ENCODE data around the gene ODAD3. TPM values are rescaled to one million over a fixed set of nuclear protein-coding genes. Genes with fewer than 3 reads are reported as not detected.
A peak's percentile ranks its signal among the peaks of the same experiment; 100 is the strongest.

Gene ODAD3
- total and polyA plus RNA-seq, 10 of the 15 experiments (the other 5 are each of a cell fraction or from before 2014, with no cell fraction given), result 0.11 to 0.39 (median 0.28) TPM; not detected in 7

DNA sequence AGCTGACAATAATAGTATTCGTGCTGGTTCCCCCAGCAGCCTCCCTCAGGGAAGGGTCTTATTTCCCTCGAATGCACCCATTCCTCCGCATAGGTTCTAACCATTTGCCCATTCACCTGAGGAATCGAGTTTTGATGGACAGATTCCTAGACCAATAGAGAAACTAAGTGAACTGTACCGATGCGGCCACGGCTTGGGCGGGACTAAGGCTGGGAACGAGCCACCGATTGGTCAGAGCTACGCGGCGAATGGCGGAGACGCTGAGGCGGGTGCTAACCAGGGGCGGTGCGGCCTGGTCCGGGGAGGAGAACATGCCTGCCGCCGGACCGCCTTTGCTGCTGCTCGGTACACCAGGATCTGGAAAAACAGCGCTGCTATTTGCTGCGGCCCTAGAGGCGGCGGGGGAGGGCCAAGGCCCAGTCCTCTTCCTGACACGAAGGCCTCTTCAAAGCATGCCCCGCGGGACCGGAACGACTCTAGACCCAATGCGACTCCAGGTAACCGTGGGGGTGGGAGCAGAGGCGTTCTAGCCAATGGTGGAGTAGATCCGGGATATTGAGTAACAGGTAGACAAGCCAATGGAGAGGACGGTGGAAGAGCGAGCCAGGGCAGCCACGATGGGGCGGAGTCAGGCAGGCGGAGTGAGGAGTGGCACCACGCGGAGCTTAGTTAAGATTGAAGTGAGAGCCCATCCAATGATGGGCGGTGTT lies 60.3 kb downstream of the ODAD3 start, which contains the start of gene SWSAP1:
Gene SWSAP1 (plus strand): TSS at position 234 of the 710 bp plus-strand sequence. CDS start 15 bp downstream, at position 249.
- DNase-seq (ENCODE audit: low read depth, low spot score) (peak; percentile 99), ATAC-seq (peak; percentile 95), FAIRE-seq (peak; percentile 95)
- no peaks in the 10 kb centered on the region for H4K20me1 ChIP-seq (ENCODE audit: control insufficient read depth, insufficient read depth)
- H3K36me3 ChIP-seq (ENCODE audit: control insufficient read depth in 2 of 2, insufficient read depth in 2 of 2, low read length in 1 of 2), result no peaks in the 10 kb centered on the region
- SMC1A ChIA-PET (ENCODE audit: uncharacterized antibody, unreplicated experiment), result interaction anchor here (0.7 to 6.1 kb wide), 13 partner anchors 9 to 285 kb away, joined by 3 to 40 read pairs (median 5); partner anchors contain the start of genes CCDC159, ECSIT, EPOR and ODAD3
- intact Hi-C loops (cut with micrococcal nuclease; ENCODE audit: unreplicated experiment), result loop anchor here (2.0 kb wide), 1 partner anchor 28 kb away; the partner anchor contains the start of genes CCDC159 and TMEM205
- H3K4me1 ChIP-seq (ENCODE audit: control insufficient read depth, insufficient read depth, low read length), result peaks cover 21% of the 10 kb centered on the region
- peak within 1 kb of the TSS; percentile 94 for H3K27ac ChIP-seq (ENCODE audit: control insufficient read depth, insufficient read depth)
- no peaks in the 10 kb centered on the region for H3K27me3 ChIP-seq (replicated peaks in 1 of 2; ENCODE audit: control insufficient read depth in 2 of 2, insufficient read depth in 2 of 2, low read length in 1 of 2)
- peak within 1 kb of the TSS; percentile 87 for H3K9ac ChIP-seq (ENCODE audit: control insufficient read depth, insufficient read depth, low read length)
- BruUV-seq (replicated peaks), result TSS peak; percentile 89
- peaks cover 10% of the 10 kb centered on the region for H3K79me2 ChIP-seq (ENCODE audit: control insufficient read depth, insufficient read depth, low read length)
- H3K4me2 ChIP-seq (ENCODE audit: control insufficient read depth, insufficient read depth), result peak within 1 kb of the TSS; percentile 97
- under 1% methylated on average over 44 of the region's 44 CpGs for WGBS (ENCODE audit: insufficient coverage, insufficient replicate concordance, low lambda C conversion rate, missing lambda C conversion rate)
- in situ Hi-C loops (cut with MboI), result no loop called here
- H3K4me3 ChIP-seq, result peak within 1 kb of the TSS; percentile 77
- H2AFZ ChIP-seq (ENCODE audit: control insufficient read depth, low read depth, low read length), result peak within 1 kb of the TSS; percentile 98
- POLR2A ChIA-PET, result interaction anchor here (0.6 to 4.8 kb wide), 23 partner anchors 8 to 1407 kb away, joined by 3 to 48 read pairs (median 4); partner anchors contain the start of genes CCDC159, ECSIT, ELOF1 and ODAD3
- RAD21 ChIA-PET (ENCODE audit: unreplicated experiment), result interaction anchor here (0.5 to 5.2 kb wide), 27 partner anchors 9 to 796 kb away, joined by 3 to 36 read pairs (median 4); partner anchors contain the start of genes CCDC159, ECSIT, ELOF1 and EPOR
- no peaks in the 10 kb centered on the region for H3K9me3 ChIP-seq (replicated peaks; ENCODE audit: control insufficient read depth, insufficient read depth, low read length)
- CTCF ChIA-PET, result interaction anchor here (0.6 to 5.6 kb wide), 15 partner anchors 8 to 438 kb away, joined by 3 to 62 read pairs (median 4); partner anchors contain the start of genes CCDC159, EPOR, PRKCSH and TMEM205
- peak; percentile 30 to 64; a peak in 1 of 4 replicates for TF ChIP-seq BHLHE40 (IDR thresholded peaks at IDR 0.05; ENCODE audit: borderline replicate concordance in 1 of 2, low read depth in 2 of 2, low read length in 1 of 2)
- TF ChIP-seq EGR1 (IDR thresholded peaks at IDR 0.05; ENCODE audit: borderline replicate concordance in 1 of 2, low read depth in 2 of 2, low read length in 2 of 2), result no peak; a peak in 1 of 3 replicates
- peak; percentile 95 for TF ChIP-seq STAT1 (conservative IDR thresholded peaks at IDR 0.05)
- TF ChIP-seq, protein P1, sequence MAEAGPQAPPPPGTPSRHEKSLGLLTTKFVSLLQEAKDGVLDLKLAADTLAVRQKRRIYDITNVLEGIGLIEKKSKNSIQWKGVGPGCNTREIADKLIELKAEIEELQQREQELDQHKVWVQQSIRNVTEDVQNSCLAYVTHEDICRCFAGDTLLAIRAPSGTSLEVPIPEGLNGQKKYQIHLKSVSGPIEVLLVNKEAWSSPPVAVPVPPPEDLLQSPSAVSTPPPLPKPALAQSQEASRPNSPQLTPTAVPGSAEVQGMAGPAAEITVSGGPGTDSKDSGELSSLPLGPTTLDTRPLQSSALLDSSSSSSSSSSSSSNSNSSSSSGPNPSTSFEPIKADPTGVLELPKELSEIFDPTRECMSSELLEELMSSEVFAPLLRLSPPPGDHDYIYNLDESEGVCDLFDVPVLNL (IDR thresholded peaks at IDR 0.05; ENCODE audit: low read depth, low read length), result no peak
- TF ChIP-seq CEBPB (IDR thresholded peaks at IDR 0.05; ENCODE audit: borderline replicate concordance in 1 of 2, low read depth in 2 of 2, low read length in 2 of 2), result no peak
- TF ChIP-seq, protein P2, sequence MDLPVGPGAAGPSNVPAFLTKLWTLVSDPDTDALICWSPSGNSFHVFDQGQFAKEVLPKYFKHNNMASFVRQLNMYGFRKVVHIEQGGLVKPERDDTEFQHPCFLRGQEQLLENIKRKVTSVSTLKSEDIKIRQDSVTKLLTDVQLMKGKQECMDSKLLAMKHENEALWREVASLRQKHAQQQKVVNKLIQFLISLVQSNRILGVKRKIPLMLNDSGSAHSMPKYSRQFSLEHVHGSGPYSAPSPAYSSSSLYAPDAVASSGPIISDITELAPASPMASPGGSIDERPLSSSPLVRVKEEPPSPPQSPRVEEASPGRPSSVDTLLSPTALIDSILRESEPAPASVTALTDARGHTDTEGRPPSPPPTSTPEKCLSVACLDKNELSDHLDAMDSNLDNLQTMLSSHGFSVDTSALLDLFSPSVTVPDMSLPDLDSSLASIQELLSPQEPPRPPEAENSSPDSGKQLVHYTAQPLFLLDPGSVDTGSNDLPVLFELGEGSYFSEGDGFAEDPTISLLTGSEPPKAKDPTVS (IDR thresholded peaks at IDR 0.05; ENCODE audit: low read depth, low read length), result no peak
- TF ChIP-seq, protein P3, sequence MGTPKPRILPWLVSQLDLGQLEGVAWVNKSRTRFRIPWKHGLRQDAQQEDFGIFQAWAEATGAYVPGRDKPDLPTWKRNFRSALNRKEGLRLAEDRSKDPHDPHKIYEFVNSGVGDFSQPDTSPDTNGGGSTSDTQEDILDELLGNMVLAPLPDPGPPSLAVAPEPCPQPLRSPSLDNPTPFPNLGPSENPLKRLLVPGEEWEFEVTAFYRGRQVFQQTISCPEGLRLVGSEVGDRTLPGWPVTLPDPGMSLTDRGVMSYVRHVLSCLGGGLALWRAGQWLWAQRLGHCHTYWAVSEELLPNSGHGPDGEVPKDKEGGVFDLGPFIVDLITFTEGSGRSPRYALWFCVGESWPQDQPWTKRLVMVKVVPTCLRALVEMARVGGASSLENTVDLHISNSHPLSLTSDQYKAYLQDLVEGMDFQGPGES (IDR thresholded peaks at IDR 0.05), result peak; percentile 83
- TF ChIP-seq, protein P4, sequence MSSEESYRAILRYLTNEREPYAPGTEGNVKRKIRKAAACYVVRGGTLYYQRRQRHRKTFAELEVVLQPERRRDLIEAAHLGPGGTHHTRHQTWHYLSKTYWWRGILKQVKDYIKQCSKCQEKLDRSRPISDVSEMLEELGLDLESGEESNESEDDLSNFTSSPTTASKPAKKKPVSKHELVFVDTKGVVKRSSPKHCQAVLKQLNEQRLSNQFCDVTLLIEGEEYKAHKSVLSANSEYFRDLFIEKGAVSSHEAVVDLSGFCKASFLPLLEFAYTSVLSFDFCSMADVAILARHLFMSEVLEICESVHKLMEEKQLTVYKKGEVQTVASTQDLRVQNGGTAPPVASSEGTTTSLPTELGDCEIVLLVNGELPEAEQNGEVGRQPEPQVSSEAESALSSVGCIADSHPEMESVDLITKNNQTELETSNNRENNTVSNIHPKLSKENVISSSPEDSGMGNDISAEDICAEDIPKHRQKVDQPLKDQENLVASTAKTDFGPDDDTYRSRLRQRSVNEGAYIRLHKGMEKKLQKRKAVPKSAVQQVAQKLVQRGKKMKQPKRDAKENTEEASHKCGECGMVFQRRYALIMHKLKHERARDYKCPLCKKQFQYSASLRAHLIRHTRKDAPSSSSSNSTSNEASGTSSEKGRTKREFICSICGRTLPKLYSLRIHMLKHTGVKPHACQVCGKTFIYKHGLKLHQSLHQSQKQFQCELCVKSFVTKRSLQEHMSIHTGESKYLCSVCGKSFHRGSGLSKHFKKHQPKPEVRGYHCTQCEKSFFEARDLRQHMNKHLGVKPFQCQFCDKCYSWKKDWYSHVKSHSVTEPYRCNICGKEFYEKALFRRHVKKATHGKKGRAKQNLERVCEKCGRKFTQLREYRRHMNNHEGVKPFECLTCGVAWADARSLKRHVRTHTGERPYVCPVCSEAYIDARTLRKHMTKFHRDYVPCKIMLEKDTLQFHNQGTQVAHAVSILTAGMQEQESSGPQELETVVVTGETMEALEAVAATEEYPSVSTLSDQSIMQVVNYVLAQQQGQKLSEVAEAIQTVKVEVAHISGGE (CRISPR knock-in tag; IDR thresholded peaks at IDR 0.05), result no peak
- TF ChIP-seq RELA (IDR thresholded peaks at IDR 0.05; ENCODE audit: borderline replicate concordance, partially characterized antibody), result peak; percentile 67
- no peak for TF ChIP-seq SUPT20H (IDR thresholded peaks at IDR 0.05; ENCODE audit: borderline replicate concordance, control insufficient read depth, low read depth, low read length)
- no peak for TF ChIP-seq ESRRA (IDR thresholded peaks at IDR 0.05; ENCODE audit: low read length)
- TF ChIP-seq ASH2L (IDR thresholded peaks at IDR 0.05; ENCODE audit: borderline replicate concordance, low read depth), result 0 out of 2 replicates have a peak, but pooled peaks have one; percentile 72

Measured in GM12878 (cell line).